ENCODE data around the gene EMILIN3. TPM values are rescaled to one million over a fixed set of nuclear protein-coding genes. Genes with fewer than 3 reads are reported as not detected.

EMILIN3 gene
- total and polyA plus RNA-seq, 2 of the 4 experiments (the other 2 are of a cell fraction), result under 0.01 to 0.07 TPM

GRCh38 chr20:41392871-41393704 lies 26.5 kb upstream of the EMILIN3 start:
- Histone ChIP-seq H3K4me2 (ENCODE audit: low read depth, low read length) (no peak overlapping the region), H4K91ac (ENCODE audit: insufficient read depth, low read depth, low read length) (no peak overlapping the region), H2BK20ac (ENCODE audit: low read depth, low read length) (no peak overlapping the region), H4K8ac (ENCODE audit: low read depth in 2 of 2, low read length in 2 of 2) (no peak overlapping the region), H3K4me3 (ENCODE audit: insufficient read depth, low read depth, low read length) (no peak overlapping the region), H3K18ac (ENCODE audit: low read depth, low read length) (no peak overlapping the region; the same call in 1 of the 2 replicates), H3K23ac (ENCODE audit: low read depth, low read length) (no peak overlapping the region), H3K9me1 (ENCODE audit: insufficient read depth, low read length) (peaks cover 4% of the 10 kb centered on the region), H2BK5ac (ENCODE audit: low read depth, low read length, poor library complexity, severe bottlenecking) (no peak overlapping the region), H2AFZ (replicated peaks; ENCODE audit: low read length, poor library complexity) (no peak overlapping the region), H3K56ac (ENCODE audit: extremely low read depth, insufficient read depth, low read length) (no peak overlapping the region), H4K20me1 (ENCODE audit: insufficient read depth, low read length) (no peaks in the 10 kb centered on the region), H2BK15ac (ENCODE audit: low read depth, low read length) (no peak overlapping the region), H3K36me3 (ENCODE audit: control insufficient read depth, insufficient read depth, low read length) (no peaks in the 10 kb centered on the region), H3K9me3 (ENCODE audit: control insufficient read depth, insufficient read depth, low read length) (no peaks in the 10 kb centered on the region), H3K4ac (ENCODE audit: low read depth, low read length) (no peak overlapping the region), H2AK5ac (ENCODE audit: low read depth, low read length) (no peak overlapping the region), H3K27me3 (ENCODE audit: control insufficient read depth, insufficient read depth, low read length) (no peaks in the 10 kb centered on the region), H4K5ac (ENCODE audit: low read depth, low read length) (no peak overlapping the region), H3K27ac (ENCODE audit: insufficient read depth, low read length) (no peak overlapping the region), H3K9ac (ENCODE audit: low read depth, low read length) (no peak overlapping the region), H3K4me1 (ENCODE audit: control insufficient read depth, insufficient read depth, low read length) (peaks cover 7% of the 10 kb centered on the region; the same call in 1 of the 2 replicates), H3K79me1 (ENCODE audit: low read depth in 1 of 2, low read length in 2 of 2) (no peaks in the 10 kb centered on the region), H2AK9ac (replicated peaks; ENCODE audit: low read depth, low read length, poor library complexity) (no peak overlapping the region), H2BK120ac (ENCODE audit: low read depth, low read length) (no peak overlapping the region), H3K14ac (replicated peaks; ENCODE audit: low read depth, low read length) (no peak overlapping the region)
- ChIA-PET POLR2A (ENCODE audit: unreplicated experiment) (no interaction called here), CTCF (no interaction called here)
- in situ Hi-C loops (cut with MboI; ENCODE audit: low sequenced_read_pairs), result no loop called here
- DNase-seq (no peak), ATAC-seq (ENCODE audit: low read depth) (no peak; the same call in 1 of the 2 replicates)
- BruUV-seq (replicated peaks), result no TSS peak
- no CpG with 5 or more reads among the region's 12 CpGs for WGBS, 2 experiments (ENCODE audit: extremely low coverage in 2 of 2, insufficient read length in 1 of 2)
- intact Hi-C loops (cut with micrococcal nuclease), result no loop called here
- TF ChIP-seq CEBPB (IDR thresholded peaks at IDR 0.05; ENCODE audit: low read depth, low read length), result no peak
- TF ChIP-seq CHD1 (IDR thresholded peaks at IDR 0.05; ENCODE audit: low read depth, low read length), result no peak
- TF ChIP-seq MXI1 (IDR thresholded peaks at IDR 0.05; ENCODE audit: borderline replicate concordance, low read depth, low read length), result no peak
- TF ChIP-seq POLR2A (IDR thresholded peaks at IDR 0.05; ENCODE audit: low read depth, low read length), result no peak
- no peak for TF ChIP-seq CTCF (conservative IDR thresholded peaks at IDR 0.05; ENCODE audit: low read depth, low read length)
- no peak for TF ChIP-seq NFE2L2 (IDR thresholded peaks at IDR 0.05; ENCODE audit: low read depth, low read length)
- no peak for TF ChIP-seq RCOR1 (IDR thresholded peaks at IDR 0.05; ENCODE audit: insufficient replicate concordance, low read length)
- TF ChIP-seq FOS (IDR thresholded peaks at IDR 0.05; ENCODE audit: low read depth, low read length), result no peak
- no peak for TF ChIP-seq ELK1 (IDR thresholded peaks at IDR 0.05; ENCODE audit: borderline replicate concordance, low read depth, low read length)
- no peak for TF ChIP-seq MAFK (IDR thresholded peaks at IDR 0.05; ENCODE audit: low read depth, low read length)
- no peak for TF ChIP-seq RFX5 (IDR thresholded peaks at IDR 0.05; ENCODE audit: low read depth, low read length)
- dilution Hi-C loops (cut with HindIII; ENCODE audit: low sequenced_read_pairs, unreplicated experiment), result no loop called here

Measured in IMR-90 (cell line).